NCI-H1436 treated with DMSO at 0.1 percent for 48 hours (cell line): ENCODE results near the gene HOXC4.

Source experiments
- DNase-seq: peaks from one replicate; lab custom pipeline; 2025; lab: John Stamatoyannopoulos, UW

The HOXC4 gene

GRCh38 chr12:54053751-54054741 lies at the start of gene HOXC4:
HOXC4 (plus strand) TSS chr12:54053835; CDS start chr12:54053923, 88 bp downstream.
- DNase-seq = no peak

DNA sequence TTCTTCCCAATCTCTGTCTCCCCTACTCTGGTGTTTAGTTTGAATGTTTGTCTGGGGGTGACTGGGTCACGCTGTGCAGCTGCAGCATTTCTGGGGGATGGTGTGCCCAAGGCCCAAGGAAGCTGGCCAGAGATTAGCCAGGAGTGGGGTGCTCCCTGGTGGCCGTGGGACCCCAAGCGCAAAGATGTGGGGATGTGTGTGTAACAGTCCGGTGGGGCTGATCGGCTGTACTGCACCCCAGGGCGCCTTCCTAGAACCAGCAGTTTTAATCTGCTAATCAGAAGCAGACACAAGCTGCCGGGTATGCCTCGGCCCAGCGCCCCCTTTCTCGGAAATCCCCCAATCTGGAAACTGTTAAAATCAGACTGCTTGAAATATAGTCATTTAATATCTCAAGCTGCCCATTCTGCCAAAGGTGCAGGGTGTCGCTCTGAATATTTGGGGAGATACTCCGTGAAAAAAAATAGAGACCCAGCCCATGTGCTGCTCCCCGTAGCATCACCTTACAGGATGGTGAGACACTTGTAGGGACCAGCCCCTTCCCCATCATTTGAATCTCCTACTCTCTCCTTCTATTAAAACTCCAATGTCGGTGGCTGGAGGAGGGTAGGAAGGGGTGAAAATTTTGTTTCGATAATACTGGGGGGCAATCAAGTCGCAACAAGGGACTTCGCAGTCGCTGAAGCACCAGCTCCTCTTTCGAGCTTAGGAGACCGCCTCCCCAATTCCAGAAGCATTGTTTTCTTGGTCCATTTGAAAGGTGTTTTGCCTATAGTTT lies 49.4 kb upstream of the HOXC4 start:
- DNase-seq = no peak

DNA sequence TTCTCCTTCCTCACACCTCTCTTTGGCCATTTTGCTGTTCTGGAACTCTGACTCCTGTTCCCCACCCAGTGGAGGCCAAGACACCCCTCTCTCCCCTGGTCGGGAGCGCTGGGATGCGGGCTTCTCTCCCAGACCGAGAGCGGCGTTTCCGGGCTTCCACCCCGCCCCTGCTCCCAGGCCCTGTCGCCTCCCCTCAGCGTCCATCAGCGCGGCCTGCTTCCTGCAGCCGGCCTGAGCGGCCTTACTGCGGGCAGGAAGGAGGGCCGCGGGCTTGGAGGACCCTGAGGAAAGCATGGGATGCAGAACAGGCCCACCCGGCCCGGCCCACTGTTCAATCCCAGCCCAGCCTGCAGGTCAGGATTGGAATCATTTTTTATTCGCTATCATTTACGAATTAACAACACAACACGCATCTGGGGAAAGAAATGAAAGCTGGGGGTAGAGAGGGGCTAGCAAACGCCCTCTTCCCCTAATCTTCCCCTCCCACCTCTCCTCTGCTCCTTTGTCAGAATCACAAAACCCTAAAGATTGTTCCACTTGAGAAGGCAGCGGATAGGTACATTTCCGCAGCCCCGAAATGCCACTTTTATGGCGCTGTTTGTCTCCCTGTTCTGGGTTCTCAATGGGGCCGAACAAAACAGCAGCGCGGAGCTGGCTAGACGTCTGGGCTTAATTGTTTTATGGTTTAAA lies 48.6 kb upstream of the HOXC4 start:
- DNase-seq = no peak

GRCh38 chr12:54005531-54005852 lies 48.1 kb upstream of the HOXC4 start:
- DNase-seq = no peak

DNA sequence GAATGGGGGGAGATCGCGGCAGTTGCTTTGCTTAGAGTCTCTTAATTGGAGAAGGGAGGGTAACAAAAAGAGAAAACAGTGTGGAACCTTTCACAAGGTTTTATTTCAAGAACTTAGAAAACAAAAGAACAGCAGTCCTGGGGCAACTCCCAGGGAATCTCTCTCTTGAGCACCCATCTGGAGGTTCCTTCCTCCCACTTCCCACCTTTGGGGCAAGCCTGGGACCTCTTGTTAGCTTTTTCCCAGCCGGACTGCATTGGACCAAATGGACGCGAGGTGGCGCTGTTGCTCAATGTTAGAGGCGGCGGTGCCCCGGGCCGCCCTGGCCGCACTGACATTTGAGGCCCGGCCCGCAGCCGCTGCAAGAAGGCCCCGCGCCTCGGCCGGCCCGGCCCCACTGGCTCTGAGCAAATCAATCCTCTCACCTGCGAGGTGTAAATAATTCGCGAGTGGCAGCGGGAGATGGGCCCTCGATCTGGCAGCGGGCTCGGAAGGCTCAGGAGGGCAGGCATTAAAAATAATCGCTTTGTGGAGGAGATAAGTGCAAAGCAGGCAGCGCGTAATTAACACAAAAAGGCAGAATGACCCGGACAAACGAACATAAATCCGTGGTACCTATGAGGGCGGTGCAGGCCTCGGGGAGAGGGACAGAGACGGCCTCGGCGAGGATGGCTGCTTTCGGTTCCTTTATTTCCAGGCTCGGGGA lies 47.6 kb upstream of the HOXC4 start:
- no peak for DNase-seq

DNA sequence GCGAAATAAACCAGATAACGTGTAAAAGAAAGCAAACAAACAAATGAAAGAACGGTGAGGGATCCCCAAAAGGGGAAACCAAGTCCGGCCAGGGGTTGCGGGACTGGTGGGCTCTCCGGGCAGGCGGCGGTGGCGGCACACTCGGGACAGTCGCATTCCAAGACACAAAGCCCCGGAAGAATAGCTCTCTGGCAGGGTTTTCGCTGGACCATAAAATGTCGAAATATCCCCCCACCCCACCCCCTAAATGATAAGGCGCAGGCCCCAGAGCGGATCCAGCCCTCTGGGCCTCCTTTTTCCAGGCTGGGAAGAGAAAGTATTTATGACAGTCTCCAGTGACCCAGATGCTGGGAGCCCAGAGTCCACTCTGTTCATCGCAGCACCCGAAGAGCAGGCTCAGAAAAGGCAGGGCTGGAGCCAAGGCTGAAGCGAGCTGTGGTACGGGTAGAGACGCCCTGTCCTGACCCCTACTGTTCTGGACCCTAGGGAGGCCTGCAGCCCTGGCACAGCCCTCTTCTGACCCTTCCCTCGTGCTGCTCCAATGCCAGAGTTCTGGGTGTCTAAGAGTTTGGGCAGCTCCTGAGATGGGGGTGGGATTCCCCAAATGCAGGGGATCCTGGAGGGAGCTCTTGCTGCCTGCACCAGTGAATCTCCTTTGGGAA lies 46.9 kb upstream of the HOXC4 start:
- DNase-seq = no peak

DNA sequence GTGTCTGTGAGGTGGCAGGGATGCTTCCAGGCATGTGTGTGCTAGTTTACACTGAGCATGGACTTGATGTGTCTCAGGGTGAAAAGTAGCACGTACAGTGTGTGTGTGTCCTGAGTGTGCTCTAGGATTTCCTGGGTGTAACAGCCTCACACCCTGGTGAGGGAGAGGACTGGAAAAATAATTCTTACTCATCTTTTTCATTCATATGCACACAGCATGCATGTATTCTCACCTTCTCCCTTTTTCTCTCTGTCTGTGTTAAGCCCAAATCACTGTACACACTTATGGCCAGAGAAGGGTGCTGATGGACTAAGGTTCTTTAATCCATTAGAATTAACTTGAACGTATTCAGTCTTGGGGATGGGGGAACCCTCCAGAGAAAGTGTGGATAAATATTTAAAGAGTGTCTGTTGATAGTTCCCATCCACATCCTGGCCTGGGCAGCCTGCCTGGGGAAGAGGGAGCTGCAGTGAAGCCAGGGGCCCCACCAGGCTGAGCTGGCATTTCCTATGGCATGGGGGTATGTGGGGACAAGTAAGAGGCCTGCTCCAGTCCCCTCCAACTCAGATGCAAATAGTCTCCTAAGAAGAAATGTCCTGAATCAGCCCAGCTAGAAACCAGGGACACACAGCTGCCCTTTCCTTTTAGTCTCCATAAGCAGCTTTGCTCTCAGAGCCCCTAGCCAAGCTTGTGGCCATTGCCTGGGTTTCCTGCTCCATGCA lies 45.9 kb upstream of the HOXC4 start:
- no peak for DNase-seq

DNA sequence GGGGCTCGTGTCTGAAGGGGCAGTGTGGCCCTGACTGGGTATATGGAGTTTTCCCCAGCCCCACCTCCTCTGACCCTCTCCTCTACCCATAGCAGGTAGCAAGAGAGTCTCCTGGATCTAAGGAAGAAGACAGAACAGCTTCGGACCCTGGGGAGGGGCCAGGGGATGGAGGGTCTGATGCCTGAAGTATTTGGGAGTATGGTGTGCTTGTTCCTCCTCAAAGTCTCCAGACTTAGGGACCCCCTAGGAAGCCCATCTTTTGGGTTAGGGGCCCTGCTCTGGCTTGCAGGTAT lies 45.4 kb upstream of the HOXC4 start:
- DNase-seq = no peak

DNA sequence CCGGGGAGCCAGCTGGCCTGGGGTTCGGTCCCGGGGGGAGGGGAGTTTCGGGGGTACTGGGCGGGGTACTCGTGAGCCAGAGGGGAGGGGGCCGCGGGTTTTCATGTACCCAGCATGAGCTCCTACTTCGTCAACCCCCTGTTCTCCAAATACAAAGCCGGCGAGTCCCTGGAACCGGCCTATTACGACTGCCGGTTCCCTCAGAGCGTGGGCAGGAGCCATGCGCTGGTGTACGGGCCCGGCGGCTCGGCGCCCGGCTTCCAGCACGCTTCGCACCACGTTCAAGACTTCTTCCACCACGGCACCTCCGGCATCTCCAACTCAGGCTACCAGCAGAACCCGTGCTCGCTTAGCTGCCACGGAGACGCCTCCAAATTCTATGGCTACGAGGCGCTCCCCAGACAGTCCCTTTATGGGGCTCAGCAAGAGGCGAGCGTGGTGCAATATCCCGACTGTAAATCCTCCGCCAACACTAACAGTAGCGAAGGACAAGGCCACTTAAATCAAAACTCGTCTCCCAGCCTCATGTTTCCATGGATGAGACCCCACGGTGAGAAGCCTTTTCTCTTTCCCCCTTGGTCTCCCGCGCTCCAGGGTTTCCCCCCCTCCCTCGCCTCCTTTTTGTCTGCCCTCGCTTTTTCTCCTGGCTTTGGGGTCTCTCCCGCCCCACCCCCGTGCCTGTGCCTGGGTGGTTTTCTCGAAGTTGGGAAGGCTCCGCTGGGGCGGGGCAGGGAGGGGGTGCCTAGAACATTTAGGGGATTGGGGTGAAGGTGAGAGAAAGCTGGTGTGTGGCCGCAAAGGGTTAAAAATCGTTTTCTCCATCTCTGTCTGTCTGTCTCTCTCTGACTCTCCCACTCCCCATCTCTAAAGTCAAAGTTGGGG lies 44.2 kb upstream of the HOXC4 start:
- no peak for DNase-seq

DNA sequence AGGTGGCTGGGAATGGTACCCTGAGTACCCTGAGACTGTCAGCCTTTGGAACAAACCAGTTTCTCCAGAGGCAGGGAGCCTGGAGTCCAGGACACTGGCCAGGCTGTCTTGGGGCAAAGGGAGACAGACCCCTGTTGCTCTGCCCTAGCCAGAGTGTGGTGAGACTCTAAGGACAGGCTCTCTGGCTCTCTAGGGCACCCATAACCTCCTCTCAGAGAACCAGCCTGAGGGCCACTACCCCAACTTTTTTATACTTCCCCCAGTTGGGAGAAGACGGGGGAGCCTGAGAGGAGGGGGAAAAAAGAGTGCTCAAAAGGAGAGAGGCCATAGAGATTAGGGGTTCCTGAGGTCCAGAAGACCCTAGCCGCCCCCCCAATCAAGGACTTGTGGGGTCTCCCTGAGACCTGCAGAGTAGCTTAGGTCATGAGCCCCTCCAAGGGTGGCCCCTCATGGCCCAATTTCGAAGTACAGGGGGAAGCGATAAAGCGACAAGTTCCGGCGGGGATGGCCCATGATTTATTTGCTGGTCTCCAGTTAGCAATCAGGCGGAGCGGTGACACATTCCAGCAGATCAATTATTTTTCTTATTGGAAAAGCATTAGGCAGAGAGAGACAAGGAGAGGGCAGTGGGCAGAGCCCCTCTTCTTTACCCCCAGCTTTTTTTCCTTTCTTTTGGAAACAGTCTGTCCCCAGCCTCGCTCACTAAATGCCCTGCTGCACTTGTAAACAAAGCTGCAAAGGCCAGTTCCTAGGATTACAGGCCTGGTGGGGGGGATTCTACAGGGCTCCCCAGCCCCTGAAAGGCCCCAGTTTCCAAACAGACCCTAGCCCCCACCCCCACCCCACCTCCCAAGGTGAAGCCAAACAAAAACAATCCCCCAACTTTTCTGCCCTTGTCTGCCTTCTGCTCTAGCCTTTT lies 43.3 kb upstream of the HOXC4 start:
- DNase-seq = no peak

DNA sequence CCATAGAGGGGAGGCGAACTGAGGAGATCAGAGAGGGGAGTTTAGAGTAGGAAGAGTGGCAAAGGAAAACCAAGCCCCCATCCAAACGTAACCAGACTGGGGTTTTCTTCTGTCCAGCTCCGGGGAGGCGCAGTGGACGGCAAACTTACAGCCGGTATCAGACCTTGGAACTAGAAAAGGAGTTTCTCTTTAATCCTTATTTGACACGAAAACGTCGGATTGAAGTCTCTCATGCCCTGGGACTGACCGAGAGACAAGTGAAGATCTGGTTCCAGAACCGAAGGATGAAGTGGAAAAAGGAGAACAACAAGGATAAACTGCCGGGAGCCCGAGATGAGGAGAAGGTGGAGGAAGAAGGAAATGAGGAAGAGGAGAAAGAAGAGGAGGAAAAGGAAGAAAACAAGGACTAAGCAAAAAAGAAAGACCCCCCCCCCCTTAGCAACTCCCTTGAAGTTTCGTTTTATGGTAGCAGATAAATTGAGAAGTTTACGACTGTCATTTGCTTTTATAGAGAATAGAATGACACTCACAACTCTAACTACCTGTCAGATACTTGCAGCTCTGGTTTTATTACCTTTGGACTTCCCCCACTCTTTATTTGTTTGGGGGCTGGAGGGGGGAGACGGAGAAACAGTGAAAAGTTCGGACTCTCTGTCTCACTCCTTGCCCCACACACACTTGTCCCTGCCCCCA lies 42.5 kb upstream of the HOXC4 start:
- DNase-seq = no peak

DNA sequence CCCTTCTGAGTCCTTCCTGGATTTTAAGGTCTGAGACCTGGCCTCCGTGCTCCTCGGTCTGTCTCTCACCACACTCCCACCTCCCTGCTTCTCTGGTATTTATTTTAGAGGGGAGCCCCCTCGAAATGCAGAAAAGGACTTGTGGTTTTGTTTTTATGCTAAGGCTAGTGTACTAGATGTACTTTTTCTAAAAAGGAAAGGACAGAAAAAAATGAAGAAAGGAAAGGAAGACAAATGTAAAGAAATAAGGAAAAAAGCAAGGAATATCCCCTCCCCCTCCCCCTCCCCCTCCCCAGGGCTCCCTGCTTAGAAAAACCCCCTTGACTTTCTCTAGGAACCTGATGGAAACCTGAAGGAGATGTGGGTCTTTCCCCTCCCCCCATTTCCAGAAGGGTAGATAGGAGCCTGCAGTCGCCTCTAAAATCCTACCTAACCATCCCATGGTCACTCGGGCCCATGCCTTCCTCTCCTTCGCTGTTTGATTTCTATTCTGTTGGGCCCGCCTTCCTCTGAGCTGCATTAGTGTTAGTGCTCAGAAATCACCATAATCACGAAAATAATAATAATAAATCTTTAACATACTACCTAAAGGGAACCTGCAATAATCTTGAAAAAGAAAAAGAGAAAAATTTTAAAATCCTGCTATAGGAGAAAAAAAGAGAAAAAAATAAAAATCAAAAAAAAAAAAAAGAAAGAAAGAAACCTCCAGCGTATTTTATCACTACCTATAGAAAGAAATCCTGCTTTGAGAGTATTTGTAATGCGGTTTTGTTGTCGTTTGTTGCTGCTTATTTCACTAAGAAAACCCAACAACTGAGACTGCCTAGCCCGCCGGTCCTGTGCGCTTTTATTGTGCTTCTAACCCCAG lies 41.7 kb upstream of the HOXC4 start:
- DNase-seq = no peak

DNA sequence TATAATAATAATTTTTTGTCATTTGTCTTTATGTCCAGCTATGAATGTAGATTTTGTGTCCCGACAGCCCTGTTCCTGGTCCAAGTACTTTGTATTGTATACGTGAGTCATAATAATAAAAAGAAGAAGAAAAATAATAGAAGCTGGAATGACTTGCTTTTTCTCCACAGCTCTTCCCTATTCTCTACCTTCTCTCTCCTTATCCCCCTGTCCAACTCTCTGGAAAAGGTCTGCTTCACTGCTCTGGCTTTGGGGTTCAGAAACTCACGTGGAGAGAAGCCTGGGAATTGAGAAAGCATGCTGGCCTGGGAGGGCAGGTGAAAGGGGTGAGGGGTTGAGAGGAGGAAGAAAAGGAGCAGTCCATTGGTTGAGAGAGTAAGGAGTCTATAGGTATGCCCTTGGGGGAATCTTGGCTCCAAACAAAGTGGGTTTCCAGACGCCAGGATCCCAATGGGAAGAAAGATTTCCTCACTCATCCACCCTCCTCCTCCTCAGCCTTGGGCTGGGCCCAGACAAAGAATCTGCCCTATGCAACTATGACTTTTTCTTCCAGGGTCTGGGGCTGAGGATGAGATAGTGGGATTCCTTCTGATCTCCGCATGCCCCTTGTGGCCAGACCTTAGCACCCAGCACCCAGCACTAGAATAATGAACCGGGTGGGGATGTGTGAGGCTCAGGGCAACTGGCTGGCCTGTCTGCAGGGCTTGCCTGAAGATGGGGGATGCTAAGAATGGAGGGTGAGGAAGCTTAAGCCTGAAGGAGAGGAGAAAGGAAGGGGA lies 40.8 kb upstream of the HOXC4 start:
- DNase-seq = no peak

DNA sequence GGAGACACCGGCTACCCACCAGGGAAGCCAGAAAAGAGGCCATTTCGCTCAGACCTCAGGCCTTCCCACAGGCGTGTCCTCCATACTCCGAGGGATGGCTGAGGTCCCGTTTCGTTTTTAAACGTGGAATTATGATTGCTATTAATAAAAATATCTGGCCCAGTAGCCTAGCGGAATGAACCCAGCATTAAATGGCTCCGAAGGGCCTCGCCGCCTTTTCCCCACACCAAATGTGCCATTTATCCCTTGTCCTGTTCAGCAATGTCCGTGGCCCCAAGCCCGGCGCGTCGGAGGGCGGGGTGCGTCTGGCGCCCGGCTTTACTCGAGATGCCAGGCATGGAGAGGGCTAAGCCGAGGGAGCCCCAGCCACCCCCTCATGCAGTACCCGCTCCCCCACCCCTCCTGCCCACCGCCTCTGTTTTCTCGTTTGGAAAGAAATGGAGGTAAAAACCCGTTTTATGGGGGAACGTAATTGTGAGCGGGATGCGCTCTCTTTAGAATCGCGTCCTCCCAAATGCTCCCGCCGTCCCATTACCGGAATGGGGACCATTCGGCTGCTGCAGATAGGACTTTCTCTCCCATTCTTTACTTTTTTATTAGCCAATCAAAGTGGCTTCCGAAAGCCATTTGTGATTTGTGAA lies 39.1 kb upstream of the HOXC4 start:
- no peak for DNase-seq

DNA sequence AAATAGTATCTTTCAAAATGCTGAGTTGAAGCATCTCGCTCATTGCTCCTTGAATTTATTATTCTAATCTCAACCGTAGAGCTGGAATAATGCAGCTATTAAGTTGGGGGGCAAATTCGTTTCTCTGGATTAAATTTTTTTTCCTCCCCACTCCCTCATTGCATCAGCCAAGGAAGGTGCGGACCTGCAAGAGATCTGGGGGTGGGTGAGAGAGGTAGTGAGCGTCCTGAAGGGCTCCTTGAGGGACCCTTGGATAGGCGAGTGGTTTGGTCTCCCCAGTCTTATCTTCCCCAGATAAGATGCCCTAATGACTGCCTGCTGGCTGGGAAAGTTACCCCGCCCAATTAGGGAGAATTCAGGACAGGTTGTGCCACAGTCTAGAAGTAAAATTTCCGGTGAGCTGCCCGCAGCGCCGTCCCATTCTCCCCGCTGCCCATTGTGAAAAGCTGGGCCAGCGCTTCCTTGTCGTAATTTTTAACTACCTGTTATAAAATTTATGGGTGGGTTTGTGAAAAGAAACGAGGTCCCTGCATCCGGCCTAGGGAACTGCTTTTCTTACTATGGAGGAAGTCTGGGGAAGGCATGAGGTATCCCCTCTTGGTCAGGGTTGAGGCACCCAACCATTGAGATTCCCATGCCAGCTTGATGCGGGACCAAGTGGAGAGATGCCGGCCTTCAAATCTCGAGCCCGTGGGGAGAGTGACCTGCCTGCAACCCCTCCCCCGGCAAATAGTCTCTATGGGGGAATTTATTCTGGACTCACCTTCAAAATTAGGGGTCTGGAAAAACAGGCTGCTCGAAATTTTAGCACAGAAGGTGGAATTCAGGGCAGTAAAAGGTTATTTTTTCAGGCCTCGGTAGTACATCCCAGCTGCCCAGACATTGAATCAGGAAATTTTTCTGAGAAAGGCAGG lies 38.4 kb upstream of the HOXC4 start:
- no peak for DNase-seq
